HG03196 (cell line): ENCODE results near the gene GSTCD.
"Not testable (repeated sequence)": the region's sequence is repeated elsewhere in the genome, so short reads cannot be mapped to it uniquely, and the experiment has no call there.

Source experiments
- ATAC-seq: cut with Tn5 transposase; IDR thresholded peaks from one replicate; pipeline ENCODE4 v1.9.1; 2021; ENCODE audit not compliant: unreplicated experiment

The GSTCD gene

GRCh38 chr4:105797225-105797624 is 88.6 kb downstream of the GSTCD start:
- ATAC-seq, result no peak

DNA sequence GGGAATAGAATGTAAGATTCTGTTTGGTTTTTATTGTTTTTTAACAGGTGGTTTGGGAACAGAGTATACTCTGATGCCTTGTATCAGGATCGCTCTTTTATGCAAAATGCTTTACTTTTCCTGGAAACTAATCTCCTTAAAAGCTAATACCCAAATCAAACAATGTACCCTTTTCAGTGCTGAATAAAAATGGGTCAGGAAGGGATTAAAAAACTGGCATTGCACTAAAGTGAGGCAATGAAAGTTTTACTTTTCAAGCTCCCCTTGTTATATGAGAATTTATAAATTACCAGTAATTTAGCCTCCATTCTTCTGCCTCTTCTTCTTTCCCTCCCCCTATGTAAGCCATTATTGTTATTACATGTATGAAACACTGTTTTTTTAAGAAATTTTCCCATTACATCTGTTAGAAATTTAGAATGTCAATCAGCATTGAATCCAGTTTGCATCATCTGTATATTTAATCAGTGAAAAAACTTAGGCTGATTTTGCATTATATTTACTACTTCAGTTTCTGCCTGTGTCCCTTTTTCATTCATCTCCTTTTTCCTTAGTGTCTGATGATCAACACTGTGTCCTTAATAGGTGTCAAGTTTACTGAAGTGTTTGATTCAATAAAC is 97.0 kb downstream of the GSTCD start:
- no peak for ATAC-seq

DNA sequence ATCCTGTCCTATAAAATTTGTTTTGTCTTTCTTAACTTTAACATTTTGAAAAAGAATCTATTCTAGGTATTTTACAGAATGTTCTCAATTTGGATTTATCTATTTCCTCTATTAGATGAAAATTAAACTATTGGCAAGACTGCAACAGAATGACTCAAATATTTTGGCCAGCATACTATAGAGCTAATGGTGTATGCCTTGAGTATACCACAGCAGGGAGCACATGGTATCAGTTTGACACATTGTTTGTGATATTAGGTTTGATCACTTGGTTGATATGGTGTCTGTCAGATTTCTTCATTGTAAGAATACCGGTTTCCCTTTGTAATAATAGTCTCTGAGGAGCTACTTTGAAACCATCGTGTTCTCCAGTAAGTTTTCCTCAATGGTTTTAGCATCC is 98.9 kb downstream of the GSTCD start:
- no peak for ATAC-seq

DNA sequence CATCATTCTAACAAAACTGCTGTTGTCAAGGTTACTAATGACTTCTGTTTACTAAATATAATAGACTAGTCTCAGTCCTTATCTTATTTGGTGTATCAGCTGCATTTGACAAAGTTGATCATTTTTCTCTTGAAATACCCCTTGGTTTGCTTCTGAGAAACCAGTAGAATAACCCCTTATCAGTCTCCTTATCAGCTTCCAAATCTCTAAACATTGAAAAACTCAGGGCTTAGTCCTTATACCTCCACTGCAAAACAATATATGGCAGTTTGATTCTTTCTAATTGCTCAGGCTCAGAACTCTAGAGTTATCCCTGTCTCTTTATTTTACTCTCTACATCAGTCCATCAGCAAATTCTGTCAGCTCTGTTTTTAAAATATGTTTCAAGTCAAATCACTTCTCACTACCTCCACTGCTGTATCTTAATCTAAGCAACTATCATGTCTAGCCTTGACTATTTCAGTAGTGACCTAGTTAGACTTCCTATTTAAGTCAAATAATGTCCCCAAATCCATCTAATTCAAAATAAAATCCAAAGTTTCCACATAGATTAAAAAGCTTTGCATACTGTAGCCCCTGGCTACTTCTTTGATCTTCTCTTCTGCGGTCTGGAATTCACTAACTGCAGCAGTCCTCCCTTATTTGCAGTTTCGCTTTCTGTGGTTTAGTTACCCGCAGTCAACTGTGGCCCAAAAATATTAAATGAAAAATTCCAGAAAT is 99.6 kb downstream of the GSTCD start:
- no peak for ATAC-seq

- ATAC-seq, result no peak
These were observed 100.1 kb downstream of the GSTCD start for GRCh38 chr4:105808750-105809041.

GRCh38 chr4:105815701-105816100 is 107.1 kb downstream of the GSTCD start:
- ATAC-seq, result no peak

GRCh38 chr4:105822061-105822460 is 113.5 kb downstream of the GSTCD start:
- ATAC-seq, result no peak

DNA sequence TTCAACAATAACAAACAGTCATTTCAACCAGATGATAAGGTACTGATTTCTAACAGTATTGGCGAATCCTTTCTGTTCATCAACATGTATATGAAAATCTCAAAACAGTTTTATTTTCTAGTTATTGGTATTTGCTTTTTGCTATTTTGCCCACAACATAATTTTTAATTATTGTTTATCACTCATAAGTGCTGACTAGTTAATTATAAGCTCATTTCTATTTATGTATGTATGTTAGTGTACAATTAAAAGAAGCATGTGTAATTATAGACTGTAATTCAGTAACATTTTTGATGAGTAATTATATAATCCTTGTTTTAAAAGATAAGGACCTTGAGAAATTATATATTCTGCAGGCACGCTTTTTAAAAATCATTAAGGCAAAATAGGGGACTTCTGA is 119.5 kb downstream of the GSTCD start:
- ATAC-seq, result no peak

DNA sequence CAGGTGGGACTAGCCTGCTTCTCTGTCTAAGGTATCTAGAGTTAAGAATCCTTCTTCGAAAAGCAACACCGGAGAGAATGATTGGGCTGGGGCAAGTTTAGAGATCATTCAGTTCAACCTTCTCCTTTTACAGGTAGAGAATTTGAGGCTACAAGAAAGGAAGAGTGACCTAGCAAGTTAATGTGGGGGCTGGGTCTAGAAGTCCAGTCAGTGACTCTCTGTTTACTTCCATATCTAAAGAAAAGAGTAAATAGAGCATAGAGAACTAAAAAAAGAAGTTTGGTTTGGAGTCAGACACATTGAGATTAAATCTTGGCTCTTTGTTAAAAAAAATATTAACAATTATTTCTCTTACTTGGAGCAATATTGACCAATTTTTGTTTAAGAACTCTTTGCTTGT is 122.6 kb downstream of the GSTCD start:
- ATAC-seq, result no peak

DNA sequence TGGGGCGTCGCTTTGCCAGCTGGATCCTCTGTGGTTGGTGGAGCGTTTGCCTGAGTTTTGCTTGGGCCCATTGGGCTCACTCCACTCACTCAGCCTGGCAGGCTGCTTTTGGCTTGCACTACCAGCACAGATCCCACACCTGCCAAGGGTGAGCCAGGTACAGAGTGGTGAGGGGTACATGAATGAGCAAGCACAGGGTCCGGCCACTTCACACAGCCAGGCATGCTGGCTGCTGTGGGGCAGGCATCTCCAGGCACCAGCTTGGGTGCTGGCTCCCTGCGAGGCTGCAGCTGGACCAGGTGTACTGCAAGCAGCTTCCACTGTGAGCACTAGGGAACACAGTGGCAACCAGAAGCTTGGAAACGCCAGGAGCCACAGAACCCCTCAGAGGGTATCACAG is 126.6 kb downstream of the GSTCD start:
- no peak for ATAC-seq

DNA sequence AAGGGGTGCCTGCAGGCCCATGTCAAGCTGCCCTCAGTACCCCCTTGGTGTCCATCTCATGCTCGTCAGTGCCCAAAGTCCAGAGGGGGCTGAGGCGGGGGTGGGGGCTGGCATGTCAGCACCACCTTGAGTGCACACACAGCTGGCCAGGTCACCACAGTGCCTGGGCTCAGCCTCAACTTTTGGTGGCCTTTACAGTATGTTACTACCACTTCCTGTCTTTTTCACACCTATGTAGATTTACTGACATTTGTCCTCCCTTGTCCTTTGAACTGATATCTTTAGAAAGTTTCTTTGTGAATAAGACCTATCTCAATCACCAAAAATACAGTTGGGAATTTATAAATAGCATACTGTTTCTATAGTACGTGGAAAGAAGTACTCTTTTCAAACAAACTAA is 128.0 kb downstream of the GSTCD start:
- ATAC-seq, result no peak

GRCh38 chr4:105837037-105837436 is 128.5 kb downstream of the GSTCD start:
- no peak for ATAC-seq

DNA sequence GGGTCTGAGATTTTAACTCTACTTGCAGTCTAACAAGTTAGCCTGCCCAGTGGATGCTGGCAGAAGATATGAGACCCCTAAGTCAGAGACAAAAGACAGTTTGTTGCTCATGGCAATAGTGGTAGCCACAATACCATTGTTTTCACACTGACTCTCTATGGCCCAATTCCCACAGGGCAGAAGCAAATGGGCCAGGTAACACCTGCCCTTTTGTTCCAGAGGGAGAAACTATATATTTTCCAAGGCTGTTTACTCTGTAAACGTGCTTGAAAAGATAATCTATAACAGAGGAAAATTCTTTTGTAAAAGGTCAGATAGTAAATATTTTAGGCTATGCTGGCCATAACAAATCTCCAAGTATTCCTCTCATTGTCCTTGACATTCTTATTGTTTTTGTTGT is 129.5 kb downstream of the GSTCD start:
- ATAC-seq, result no peak

DNA sequence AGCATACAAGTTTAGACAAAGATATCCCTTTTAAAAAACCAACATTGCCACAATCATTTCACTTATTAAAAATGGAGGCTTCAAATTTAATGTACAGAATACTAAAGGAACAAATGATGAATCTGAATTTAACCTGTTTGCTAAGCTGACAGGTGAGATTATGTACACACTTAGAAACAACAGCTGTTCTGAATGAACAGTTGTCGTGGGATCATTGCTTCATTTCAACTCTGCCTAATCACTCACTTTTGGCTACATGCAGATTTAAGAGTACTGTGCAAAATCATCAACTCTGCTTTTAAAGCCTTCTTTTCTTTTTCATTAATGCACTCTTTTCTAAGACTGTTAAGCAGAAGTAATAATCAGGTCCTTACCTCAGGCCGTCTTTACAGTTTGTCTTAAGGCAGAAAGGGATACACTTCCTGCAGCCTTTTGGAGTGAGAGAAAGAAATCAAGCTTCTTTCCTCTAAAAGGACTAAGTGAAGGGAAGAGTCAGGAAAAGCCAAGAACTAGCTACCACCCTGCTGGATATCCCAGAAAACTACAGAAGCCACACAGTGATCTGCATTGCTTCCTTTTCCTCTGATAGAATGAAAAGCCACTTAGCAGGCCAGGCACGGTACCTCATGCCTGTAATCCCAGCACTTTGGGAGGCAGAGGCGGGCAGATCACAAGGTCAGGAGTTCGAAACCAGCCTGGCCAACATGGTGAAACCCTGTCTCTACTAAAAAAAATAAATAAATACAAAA is 132.0 kb downstream of the GSTCD start:
- ATAC-seq, result no peak

DNA sequence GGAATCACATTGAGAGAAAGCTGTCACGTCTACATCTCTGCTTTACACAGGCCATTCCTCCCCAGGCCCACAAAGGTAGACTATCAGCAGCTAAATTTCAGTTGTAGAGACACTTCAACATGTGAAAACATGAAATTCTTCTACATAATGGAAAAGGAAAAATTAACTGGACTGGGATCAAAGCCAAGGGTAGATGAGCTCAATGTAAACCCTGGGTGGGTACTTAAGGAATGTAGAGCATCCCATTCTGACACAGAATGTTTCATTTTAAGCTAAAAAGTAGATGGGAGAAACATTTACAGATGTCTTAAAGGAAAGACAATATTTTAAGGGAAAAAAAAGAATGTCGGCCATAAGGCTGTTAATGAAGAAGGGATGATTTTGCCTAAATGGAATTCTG is 135.4 kb downstream of the GSTCD start:
- no peak for ATAC-seq

GRCh38 chr4:105845559-105845958 is 137.0 kb downstream of the GSTCD start:
- no peak for ATAC-seq

- ATAC-seq, result not testable (repeated sequence)
These were observed 139.8 kb downstream of the GSTCD start for GRCh38 chr4:105848359-105848758.

DNA sequence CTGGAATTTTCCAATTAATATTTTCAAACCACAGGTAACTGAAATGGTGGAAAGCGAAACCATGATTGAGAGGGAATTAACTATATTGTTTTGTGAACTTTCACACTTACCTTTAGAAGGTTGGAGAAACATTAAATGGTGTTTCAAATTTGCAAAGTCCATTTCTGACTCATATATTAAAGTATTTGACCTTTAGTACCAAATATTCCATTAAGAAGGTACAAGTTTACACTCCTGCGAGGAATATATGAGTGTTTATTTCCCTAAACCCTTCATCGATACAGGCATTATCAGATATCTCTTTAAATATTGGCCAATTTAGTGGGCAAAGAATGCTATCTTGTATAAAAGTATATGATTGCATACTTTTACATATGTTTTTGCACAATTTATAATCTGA is 142.6 kb downstream of the GSTCD start:
- no peak for ATAC-seq

DNA sequence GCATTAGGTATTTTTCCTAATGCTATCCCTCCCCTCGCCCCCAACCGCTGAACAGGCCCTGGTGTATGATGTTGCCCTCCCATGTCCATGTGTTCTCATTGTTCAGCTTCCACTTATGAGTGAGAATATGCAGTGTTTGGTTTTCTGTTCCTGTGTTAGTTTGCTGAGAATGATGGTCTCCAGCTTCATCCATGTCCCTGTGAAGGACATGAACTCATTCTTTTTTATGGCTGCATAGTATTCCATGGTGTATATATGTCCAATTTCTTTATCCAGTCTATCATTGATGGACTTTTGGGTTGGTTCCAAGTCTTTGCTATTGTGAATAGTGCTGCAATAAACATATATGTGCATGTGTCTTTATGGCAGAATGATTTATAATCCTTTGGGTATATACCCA is 143.6 kb downstream of the GSTCD start:
- ATAC-seq, result not testable (repeated sequence)

- ATAC-seq, result peak; percentile 53
These were observed 150.0 kb downstream of the GSTCD start for GRCh38 chr4:105858466-105859040.

GRCh38 chr4:105859233-105859632 is 150.6 kb downstream of the GSTCD start:
- ATAC-seq, result no peak

DNA sequence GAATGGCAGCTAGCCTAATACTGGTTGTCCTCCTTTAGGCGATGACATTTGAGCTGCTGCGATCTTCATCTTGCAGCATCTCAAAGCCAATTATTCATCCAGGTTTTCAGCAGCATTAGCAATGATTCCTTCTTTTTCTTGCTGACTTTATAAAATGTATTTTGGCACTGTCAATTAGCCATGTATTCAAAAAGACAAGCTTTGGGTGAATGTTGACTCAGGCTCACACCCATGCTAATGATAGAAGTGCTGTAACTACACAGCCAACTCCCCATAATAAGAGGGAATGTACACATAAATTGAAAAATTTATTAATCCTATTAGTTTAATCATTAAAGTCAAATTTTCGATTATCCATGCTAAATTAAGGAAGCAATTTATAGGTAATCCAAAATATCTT is 162.4 kb downstream of the GSTCD start:
- ATAC-seq, result no peak
